ENCODE results near the gene RARB. TPM values are rescaled to one million over a fixed set of nuclear protein-coding genes. Genes with fewer than 3 reads are reported as not detected.

Gene RARB
- total and polyA plus RNA-seq, 2 donors (not counting 3 experiments of a cell fraction or from before 2014, with no cell fraction given): 15.3 to 23.4 TPM

DNA sequence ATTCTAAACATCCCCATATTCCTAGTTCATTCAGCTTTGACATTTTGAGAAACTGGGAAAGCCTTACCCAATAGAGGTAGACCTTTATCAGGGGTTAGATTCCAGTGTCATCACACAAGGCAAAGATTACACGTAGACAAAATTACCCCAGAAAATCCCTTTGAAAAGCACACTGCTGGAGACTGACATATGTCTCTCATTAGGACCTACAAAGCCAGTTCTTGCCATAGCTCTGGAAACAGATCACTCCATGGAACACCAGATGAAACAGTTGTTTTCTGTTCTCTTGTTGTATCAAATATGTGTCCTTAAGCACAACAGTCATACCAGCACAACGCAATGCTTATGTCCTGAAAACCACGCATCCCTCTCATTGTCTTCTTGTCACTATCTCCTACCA, 44.7 kb downstream of the RARB start:
- H3K9me1 ChIP-seq (replicated peaks; ENCODE audit: control insufficient read depth, extremely low read depth, insufficient read depth, low read length): no peaks in the 10 kb centered on the region
- intact Hi-C loops (cut with micrococcal nuclease): no loop called here
- no TSS peak for BruUV-seq (replicated peaks)
- peaks cover 10% of the 10 kb centered on the region for H3K79me2 ChIP-seq (ENCODE audit: control insufficient read depth, insufficient read depth, low read length)
- dilution Hi-C loops (cut with MboI; ENCODE audit: extremely low pct_ligation_motif_present, low sequenced_read_pairs): no loop called here
- no peak for DNase-seq (ENCODE audit: low read depth, low spot score)
- no peaks in the 10 kb centered on the region for H4K20me1 ChIP-seq (replicated peaks; ENCODE audit: control insufficient read depth, extremely low read depth, insufficient read depth, low read length)
- H3K36me3 ChIP-seq (ENCODE audit: control insufficient read depth in 2 of 2, extremely low read depth in 1 of 2, insufficient read depth in 2 of 2, low read length in 2 of 2): no peaks in the 10 kb centered on the region
- H3K27ac ChIP-seq (ENCODE audit: insufficient read depth, low read depth, low read length): no peak overlapping the region
- no peaks in the 10 kb centered on the region for H3K9me3 ChIP-seq (replicated peaks; ENCODE audit: control insufficient read depth, insufficient read depth, low read length)
- H3K27me3 ChIP-seq (ENCODE audit: control insufficient read depth in 2 of 2, insufficient read depth in 2 of 2, low read length in 2 of 2): no peaks in the 10 kb centered on the region
- ChIA-PET POLR2A (no interaction called here), CTCF (interaction anchor here (1.0 to 1.5 kb wide), 3 partner anchors 9 to 14 kb away, joined by 3 to 4 read pairs (median 3); no protein-coding TSS in a partner anchor)
- H3K9ac ChIP-seq (replicated peaks; ENCODE audit: extremely low read depth, insufficient read depth, low read length): no peak overlapping the region
- TF ChIP-seq FOS (IDR thresholded peaks at IDR 0.05; ENCODE audit: borderline replicate concordance, insufficient read depth, low read length) (no peak), JUN (IDR thresholded peaks at IDR 0.05; ENCODE audit: borderline replicate concordance, insufficient read depth, insufficient read length, low read depth) (no peak), POLR2AphosphoS5 (IDR thresholded peaks at IDR 0.05; ENCODE audit: insufficient read depth, low read depth, low read length) (no peak), GATA2 (IDR thresholded peaks at IDR 0.05; ENCODE audit: insufficient read depth, insufficient read length, low read depth, low read length) (no peak), MYC (IDR thresholded peaks at IDR 0.05; ENCODE audit: low read depth, low read length) (no peak), EZH2 (IDR thresholded peaks at IDR 0.05; ENCODE audit: borderline replicate concordance, low read depth, low read length, severe bottlenecking) (no peak), POLR2A (IDR thresholded peaks at IDR 0.05; ENCODE audit: low read depth, low read length) (no peak)
- TF ChIP-seq, protein P1, sequence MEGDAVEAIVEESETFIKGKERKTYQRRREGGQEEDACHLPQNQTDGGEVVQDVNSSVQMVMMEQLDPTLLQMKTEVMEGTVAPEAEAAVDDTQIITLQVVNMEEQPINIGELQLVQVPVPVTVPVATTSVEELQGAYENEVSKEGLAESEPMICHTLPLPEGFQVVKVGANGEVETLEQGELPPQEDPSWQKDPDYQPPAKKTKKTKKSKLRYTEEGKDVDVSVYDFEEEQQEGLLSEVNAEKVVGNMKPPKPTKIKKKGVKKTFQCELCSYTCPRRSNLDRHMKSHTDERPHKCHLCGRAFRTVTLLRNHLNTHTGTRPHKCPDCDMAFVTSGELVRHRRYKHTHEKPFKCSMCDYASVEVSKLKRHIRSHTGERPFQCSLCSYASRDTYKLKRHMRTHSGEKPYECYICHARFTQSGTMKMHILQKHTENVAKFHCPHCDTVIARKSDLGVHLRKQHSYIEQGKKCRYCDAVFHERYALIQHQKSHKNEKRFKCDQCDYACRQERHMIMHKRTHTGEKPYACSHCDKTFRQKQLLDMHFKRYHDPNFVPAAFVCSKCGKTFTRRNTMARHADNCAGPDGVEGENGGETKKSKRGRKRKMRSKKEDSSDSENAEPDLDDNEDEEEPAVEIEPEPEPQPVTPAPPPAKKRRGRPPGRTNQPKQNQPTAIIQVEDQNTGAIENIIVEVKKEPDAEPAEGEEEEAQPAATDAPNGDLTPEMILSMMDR (IDR thresholded peaks at IDR 0.05; ENCODE audit: extremely low read depth in 1 of 2, insufficient read depth in 1 of 2, low read depth in 1 of 2, low read length in 2 of 2): no peak
- TF ChIP-seq, protein P2, sequence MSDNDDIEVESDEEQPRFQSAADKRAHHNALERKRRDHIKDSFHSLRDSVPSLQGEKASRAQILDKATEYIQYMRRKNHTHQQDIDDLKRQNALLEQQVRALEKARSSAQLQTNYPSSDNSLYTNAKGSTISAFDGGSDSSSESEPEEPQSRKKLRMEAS (IDR thresholded peaks at IDR 0.05; ENCODE audit: insufficient read depth, insufficient read length): no peak
- no peak overlapping the region for H3K4me2 ChIP-seq (ENCODE audit: insufficient read depth, low read length)
- peaks cover 12% of the 10 kb centered on the region for H3K4me1 ChIP-seq (ENCODE audit: control insufficient read depth, extremely low read depth, insufficient read depth, low read length)
- no peak overlapping the region for H2AFZ ChIP-seq (ENCODE audit: low read depth, low read length)
- no peak overlapping the region for H3K4me3 ChIP-seq (replicated peaks in 1 of 3; ENCODE audit: insufficient read depth in 1 of 3, low read depth in 1 of 3, low read length in 3 of 3)
- no peak for FAIRE-seq
